ENCODE results near the gene BRPF3. TPM values are rescaled to one million over a fixed set of nuclear protein-coding genes. Genes with fewer than 3 reads are reported as not detected.

Gene BRPF3
- polyA plus RNA-seq, 1 donor from 2014 or later = 10.1 TPM

DNA sequence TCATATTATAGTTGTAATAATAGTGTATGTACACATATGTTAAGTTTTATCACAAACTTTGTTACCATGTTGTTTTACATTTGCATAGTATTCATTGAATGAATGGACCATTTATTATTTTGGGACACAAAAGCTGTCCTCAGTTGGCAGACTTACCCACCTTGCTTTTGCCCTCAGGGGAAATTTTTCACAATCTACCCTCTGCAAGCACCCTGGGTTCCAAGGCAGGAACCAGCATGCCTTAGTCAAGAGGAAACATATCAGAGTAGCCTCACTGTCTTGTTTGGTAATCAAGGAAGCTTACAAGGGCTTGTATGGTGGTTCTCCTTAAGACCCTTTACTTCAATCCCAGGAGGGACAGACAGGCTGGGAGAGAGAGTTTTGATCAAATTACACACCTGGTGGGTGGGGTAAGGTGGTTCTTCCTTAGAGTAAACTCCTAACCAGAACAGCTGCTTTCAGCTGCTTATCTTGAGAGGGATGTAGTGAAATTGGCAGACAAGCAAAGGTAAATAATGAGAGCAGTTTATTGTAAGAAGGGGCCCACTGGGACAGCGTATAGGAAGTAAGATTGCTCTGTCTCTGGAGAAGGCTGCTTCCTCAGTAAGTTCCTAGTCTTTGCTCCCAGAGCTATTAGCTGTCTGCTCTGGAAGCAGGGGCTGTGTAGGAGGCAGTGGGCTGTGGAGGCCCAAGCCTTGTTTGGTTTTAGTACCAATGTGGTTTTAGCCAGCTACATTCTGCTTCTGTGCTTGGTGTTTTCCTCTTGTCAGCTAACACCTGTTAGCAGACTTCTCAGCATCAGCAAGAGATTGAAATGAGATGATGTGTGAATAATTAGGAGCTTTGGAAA lies 31.1 kb downstream of the BRPF3 start:
- Histone ChIP-seq H3K79me2 (replicated peaks; ENCODE audit: insufficient read depth, low read length) (no peaks in the 10 kb centered on the region), H3K9me3 (ENCODE audit: low read length) (no peaks in the 10 kb centered on the region), H2AFZ (ENCODE audit: low read depth, low read length) (no peak overlapping the region), H3K9me2 (ENCODE audit: insufficient read depth, low read length) (no peaks in the 10 kb centered on the region), H3K27ac (ENCODE audit: low read length) (no peak overlapping the region), H4K20me1 (ENCODE audit: insufficient read depth) (no peaks in the 10 kb centered on the region), H3F3A (ENCODE audit: insufficient read depth, low read length, poor library complexity, severe bottlenecking) (no peaks in the 10 kb centered on the region), H3K27me3 (ENCODE audit: insufficient read depth, low read depth, low read length) (no peaks in the 10 kb centered on the region), H3K36me3 (ENCODE audit: insufficient read depth, low read length) (peaks cover 10% of the 10 kb centered on the region), H3K4me3 (ENCODE audit: low read length) (no peak overlapping the region), H3K9ac (ENCODE audit: low read length) (no peak overlapping the region), H3K4me2 (ENCODE audit: low read length) (no peak overlapping the region)
- TF ChIP-seq TAF1 (IDR thresholded peaks at IDR 0.05; ENCODE audit: low read depth) = no peak
- no peak for TF ChIP-seq SMC3 (conservative IDR thresholded peaks at IDR 0.05; ENCODE audit: poor library complexity)
- no peak for TF ChIP-seq MXI1 (conservative IDR thresholded peaks at IDR 0.05; ENCODE audit: poor library complexity, severe bottlenecking)
- TF ChIP-seq, protein P1, sequence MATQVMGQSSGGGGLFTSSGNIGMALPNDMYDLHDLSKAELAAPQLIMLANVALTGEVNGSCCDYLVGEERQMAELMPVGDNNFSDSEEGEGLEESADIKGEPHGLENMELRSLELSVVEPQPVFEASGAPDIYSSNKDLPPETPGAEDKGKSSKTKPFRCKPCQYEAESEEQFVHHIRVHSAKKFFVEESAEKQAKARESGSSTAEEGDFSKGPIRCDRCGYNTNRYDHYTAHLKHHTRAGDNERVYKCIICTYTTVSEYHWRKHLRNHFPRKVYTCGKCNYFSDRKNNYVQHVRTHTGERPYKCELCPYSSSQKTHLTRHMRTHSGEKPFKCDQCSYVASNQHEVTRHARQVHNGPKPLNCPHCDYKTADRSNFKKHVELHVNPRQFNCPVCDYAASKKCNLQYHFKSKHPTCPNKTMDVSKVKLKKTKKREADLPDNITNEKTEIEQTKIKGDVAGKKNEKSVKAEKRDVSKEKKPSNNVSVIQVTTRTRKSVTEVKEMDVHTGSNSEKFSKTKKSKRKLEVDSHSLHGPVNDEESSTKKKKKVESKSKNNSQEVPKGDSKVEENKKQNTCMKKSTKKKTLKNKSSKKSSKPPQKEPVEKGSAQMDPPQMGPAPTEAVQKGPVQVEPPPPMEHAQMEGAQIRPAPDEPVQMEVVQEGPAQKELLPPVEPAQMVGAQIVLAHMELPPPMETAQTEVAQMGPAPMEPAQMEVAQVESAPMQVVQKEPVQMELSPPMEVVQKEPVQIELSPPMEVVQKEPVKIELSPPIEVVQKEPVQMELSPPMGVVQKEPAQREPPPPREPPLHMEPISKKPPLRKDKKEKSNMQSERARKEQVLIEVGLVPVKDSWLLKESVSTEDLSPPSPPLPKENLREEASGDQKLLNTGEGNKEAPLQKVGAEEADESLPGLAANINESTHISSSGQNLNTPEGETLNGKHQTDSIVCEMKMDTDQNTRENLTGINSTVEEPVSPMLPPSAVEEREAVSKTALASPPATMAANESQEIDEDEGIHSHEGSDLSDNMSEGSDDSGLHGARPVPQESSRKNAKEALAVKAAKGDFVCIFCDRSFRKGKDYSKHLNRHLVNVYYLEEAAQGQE (IDR thresholded peaks at IDR 0.05; ENCODE audit: borderline replicate concordance) = no peak
- TF ChIP-seq EP300 (conservative IDR thresholded peaks at IDR 0.05; ENCODE audit: poor library complexity, severe bottlenecking) = no peak
- no peak for TF ChIP-seq RAD21 (conservative IDR thresholded peaks at IDR 0.05)

DNA sequence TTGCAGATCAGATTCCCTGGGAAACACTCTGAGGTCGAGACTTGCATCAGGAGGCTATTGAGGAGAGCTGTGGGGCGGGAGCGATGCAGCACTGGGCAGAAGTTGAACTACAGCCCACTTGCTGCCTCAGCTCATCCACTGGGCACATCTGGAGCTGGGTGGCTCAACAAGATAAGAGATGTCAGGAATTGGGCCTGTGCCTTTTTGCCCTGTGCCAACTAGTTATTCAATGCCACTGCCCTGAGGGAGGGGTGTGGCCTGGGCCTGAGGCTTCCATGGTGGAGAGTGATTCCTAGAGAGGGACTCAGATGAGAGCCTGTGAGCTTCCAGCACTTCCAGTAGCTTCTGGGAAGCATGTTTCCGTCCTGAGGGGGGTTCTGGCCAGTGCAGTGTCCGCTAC lies 32.7 kb downstream of the BRPF3 start:
- H3K9ac ChIP-seq (ENCODE audit: low read length) = no peak overlapping the region
- H3K36me3 ChIP-seq (ENCODE audit: insufficient read depth, low read length) = peaks cover 10% of the 10 kb centered on the region
- H2AFZ ChIP-seq (ENCODE audit: low read depth, low read length) = no peak overlapping the region
- no peaks in the 10 kb centered on the region for H3K9me3 ChIP-seq (ENCODE audit: low read length)
- TF ChIP-seq TAF1 (IDR thresholded peaks at IDR 0.05; ENCODE audit: low read depth) (no peak), EP300 (conservative IDR thresholded peaks at IDR 0.05; ENCODE audit: poor library complexity, severe bottlenecking) (no peak)
- H3K9me2 ChIP-seq (ENCODE audit: insufficient read depth, low read length) = no peaks in the 10 kb centered on the region
- H3F3A ChIP-seq (ENCODE audit: insufficient read depth, low read length, poor library complexity, severe bottlenecking) = no peaks in the 10 kb centered on the region
- no peaks in the 10 kb centered on the region for H3K27me3 ChIP-seq (ENCODE audit: insufficient read depth, low read depth, low read length)
- no peaks in the 10 kb centered on the region for H3K79me2 ChIP-seq (replicated peaks; ENCODE audit: insufficient read depth, low read length)
- H4K20me1 ChIP-seq (ENCODE audit: insufficient read depth) = no peaks in the 10 kb centered on the region
- H3K4me3 ChIP-seq (ENCODE audit: low read length) = no peak overlapping the region
- H3K4me2 ChIP-seq (ENCODE audit: low read length) = no peak overlapping the region
- H3K27ac ChIP-seq (ENCODE audit: low read length) = no peak overlapping the region

DNA sequence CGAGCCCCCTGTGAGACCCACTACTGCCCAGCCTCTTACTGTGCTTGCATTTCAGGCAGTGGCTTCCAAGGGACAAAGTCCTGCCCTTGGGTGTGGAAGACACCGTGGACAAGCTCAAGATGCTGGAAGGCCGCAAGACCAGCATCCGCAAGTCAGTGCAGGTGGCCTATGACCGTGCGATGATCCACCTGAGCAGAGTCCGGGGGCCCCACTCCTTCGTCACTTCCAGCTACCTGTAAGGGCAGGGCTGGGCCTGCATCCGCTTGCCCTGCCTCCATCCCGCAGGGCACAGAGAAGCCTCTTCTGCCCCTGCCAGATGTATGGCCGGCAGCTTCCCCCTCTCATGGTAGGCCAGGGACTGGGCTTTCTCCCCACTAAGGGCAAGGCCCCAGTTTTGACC lies 33.8 kb downstream of the BRPF3 start:
- Histone ChIP-seq H4K20me1 (ENCODE audit: insufficient read depth) (no peaks in the 10 kb centered on the region), H3K9me2 (ENCODE audit: insufficient read depth, low read length) (no peaks in the 10 kb centered on the region), H3K36me3 (ENCODE audit: insufficient read depth, low read length) (peaks cover 5% of the 10 kb centered on the region), H3F3A (ENCODE audit: insufficient read depth, low read length, poor library complexity, severe bottlenecking) (no peaks in the 10 kb centered on the region), H3K4me2 (ENCODE audit: low read length) (no peak overlapping the region), H3K4me3 (ENCODE audit: low read length) (no peak overlapping the region), H3K9me3 (ENCODE audit: low read length) (no peaks in the 10 kb centered on the region), H2AFZ (ENCODE audit: low read depth, low read length) (no peak overlapping the region), H3K27ac (ENCODE audit: low read length) (no peak overlapping the region), H3K79me2 (replicated peaks; ENCODE audit: insufficient read depth, low read length) (no peaks in the 10 kb centered on the region), H3K9ac (ENCODE audit: low read length) (no peak overlapping the region), H3K27me3 (ENCODE audit: insufficient read depth, low read depth, low read length) (no peaks in the 10 kb centered on the region)
- TF ChIP-seq, protein P1 (IDR thresholded peaks at IDR 0.05; ENCODE audit: borderline replicate concordance) = no peak
- TF ChIP-seq EZH2 (IDR thresholded peaks at IDR 0.05; ENCODE audit: borderline replicate concordance, insufficient read depth, low read length, poor library complexity, severe bottlenecking) = no peak
- TF ChIP-seq POLR2AphosphoS5 (IDR thresholded peaks at IDR 0.05) = no peak
- TF ChIP-seq TAF1 (IDR thresholded peaks at IDR 0.05; ENCODE audit: low read depth) = no peak
- TF ChIP-seq MXI1 (conservative IDR thresholded peaks at IDR 0.05; ENCODE audit: poor library complexity, severe bottlenecking) = no peak
- TF ChIP-seq RAD21 (conservative IDR thresholded peaks at IDR 0.05) = no peak
- no peak for TF ChIP-seq SMC3 (conservative IDR thresholded peaks at IDR 0.05; ENCODE audit: poor library complexity)
- TF ChIP-seq, protein P2, sequence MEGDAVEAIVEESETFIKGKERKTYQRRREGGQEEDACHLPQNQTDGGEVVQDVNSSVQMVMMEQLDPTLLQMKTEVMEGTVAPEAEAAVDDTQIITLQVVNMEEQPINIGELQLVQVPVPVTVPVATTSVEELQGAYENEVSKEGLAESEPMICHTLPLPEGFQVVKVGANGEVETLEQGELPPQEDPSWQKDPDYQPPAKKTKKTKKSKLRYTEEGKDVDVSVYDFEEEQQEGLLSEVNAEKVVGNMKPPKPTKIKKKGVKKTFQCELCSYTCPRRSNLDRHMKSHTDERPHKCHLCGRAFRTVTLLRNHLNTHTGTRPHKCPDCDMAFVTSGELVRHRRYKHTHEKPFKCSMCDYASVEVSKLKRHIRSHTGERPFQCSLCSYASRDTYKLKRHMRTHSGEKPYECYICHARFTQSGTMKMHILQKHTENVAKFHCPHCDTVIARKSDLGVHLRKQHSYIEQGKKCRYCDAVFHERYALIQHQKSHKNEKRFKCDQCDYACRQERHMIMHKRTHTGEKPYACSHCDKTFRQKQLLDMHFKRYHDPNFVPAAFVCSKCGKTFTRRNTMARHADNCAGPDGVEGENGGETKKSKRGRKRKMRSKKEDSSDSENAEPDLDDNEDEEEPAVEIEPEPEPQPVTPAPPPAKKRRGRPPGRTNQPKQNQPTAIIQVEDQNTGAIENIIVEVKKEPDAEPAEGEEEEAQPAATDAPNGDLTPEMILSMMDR (IDR thresholded peaks at IDR 0.05; ENCODE audit: poor library complexity, severe bottlenecking) = no peak
- no peak for TF ChIP-seq EP300 (conservative IDR thresholded peaks at IDR 0.05; ENCODE audit: poor library complexity, severe bottlenecking)
